Measurements from ENCODE around the gene TREML1. TPM values are rescaled to one million over a fixed set of nuclear protein-coding genes. Genes with fewer than 3 reads are reported as not detected.

TREML1 gene
- total and polyA plus RNA-seq, 12 donors = 0.28 to 4.7 (median 0.88) TPM; not detected in 2

DNA sequence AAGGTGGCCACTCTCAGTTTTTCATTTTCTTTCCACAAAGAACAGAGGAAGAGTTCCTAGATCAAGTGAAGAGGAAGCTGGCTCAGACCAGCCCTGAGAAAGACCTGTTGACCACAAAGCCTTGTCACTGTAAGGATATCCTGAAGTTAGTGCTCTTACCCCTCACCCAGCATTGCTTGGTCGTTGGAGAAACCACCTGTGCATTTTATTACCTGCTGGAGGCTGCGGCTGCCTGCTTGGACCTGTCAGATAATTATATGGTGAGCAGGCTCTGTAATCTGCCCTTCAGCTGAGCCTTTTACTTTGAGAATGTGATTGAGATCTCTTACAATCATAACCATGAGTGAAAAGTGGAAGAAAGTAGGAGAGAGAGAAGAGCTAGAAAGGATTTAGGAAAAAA, 21.9 kb downstream of the TREML1 start:
- WGBS, 4 donors = 57 to 69% (median 61%) methylated on average over 2 of the region's 2 CpGs
- Histone ChIP-seq H3K4me3 (no peak overlapping the region), H3K36me3 (replicated peaks in 1 of 2) (no peaks in the 10 kb centered on the region), H3K27me3 (no peaks in the 10 kb centered on the region), H3K27ac (no peak overlapping the region), H3K4me1 (replicated peaks in 1 of 2) (no peaks in the 10 kb centered on the region), H3K9me3 (replicated peaks in 1 of 3) (no peaks in the 10 kb centered on the region)
- TF ChIP-seq, protein P1, sequence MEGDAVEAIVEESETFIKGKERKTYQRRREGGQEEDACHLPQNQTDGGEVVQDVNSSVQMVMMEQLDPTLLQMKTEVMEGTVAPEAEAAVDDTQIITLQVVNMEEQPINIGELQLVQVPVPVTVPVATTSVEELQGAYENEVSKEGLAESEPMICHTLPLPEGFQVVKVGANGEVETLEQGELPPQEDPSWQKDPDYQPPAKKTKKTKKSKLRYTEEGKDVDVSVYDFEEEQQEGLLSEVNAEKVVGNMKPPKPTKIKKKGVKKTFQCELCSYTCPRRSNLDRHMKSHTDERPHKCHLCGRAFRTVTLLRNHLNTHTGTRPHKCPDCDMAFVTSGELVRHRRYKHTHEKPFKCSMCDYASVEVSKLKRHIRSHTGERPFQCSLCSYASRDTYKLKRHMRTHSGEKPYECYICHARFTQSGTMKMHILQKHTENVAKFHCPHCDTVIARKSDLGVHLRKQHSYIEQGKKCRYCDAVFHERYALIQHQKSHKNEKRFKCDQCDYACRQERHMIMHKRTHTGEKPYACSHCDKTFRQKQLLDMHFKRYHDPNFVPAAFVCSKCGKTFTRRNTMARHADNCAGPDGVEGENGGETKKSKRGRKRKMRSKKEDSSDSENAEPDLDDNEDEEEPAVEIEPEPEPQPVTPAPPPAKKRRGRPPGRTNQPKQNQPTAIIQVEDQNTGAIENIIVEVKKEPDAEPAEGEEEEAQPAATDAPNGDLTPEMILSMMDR (IDR thresholded peaks at IDR 0.05) = no peak
- no peak for TF ChIP-seq POLR2A (IDR thresholded peaks at IDR 0.05)
- DNase-seq = no peak
- intact Hi-C loops (cut with DNase I) = no loop called here

DNA sequence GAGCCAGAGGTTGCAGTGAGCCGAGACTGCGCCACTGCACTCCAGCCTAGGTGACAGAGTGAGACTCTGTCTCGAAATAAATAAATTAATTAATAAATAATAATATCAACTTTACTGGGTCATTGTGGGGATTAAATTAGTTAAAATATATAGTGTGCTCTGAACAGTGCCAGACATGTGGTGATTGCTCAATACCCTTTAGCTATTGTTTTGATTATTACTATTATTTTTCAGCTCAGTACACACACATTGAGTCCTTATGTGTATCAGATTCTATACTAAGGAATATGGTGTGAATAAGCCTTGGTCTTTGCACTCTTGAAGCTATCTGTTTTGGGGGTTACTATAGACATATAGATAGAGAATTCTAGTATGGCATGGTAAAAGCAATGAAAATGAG, 28.9 kb downstream of the TREML1 start:
- H3K9me3 ChIP-seq (replicated peaks in 1 of 3) = no peaks in the 10 kb centered on the region
- no peak for DNase-seq
- H3K4me1 ChIP-seq (replicated peaks in 1 of 2) = no peaks in the 10 kb centered on the region
- no peak overlapping the region for H3K27ac ChIP-seq
- H3K36me3 ChIP-seq (replicated peaks in 1 of 2) = no peaks in the 10 kb centered on the region
- no peak for TF ChIP-seq POLR2A (IDR thresholded peaks at IDR 0.05)
- WGBS, 4 donors = 93 to 98% (median 95%) methylated on average over 3 of the region's 3 CpGs
- intact Hi-C loops (cut with DNase I) = no loop called here
- H3K27me3 ChIP-seq = no peaks in the 10 kb centered on the region
- H3K4me3 ChIP-seq = no peak overlapping the region

DNA sequence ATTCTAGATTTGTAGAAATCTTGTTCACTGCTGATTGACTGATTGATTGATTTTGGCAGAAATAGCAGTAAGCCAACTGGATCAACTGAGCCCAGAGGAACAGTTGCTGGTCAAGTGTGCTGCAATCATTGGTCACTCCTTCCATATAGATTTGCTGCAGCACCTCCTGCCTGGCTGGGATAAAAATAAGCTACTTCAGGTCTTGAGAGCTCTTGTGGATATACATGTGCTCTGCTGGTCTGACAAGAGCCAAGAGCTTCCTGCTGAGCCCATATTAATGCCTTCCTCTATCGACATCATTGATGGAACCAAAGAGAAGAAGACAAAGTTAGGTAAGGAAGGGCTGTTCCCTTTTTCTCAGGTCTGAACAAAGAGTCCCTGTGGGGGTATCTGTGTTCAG, 31.2 kb downstream of the TREML1 start:
- 90 to 100% (median 95%) methylated on average over 1 of the region's 1 CpG for WGBS, 4 donors
- TF ChIP-seq, protein P1 (IDR thresholded peaks at IDR 0.05) = no peak
- TF ChIP-seq POLR2A (IDR thresholded peaks at IDR 0.05) = no peak
- H3K27ac ChIP-seq = no peak overlapping the region
- no peaks in the 10 kb centered on the region for H3K36me3 ChIP-seq (replicated peaks in 1 of 2)
- DNase-seq = no peak
- H3K4me3 ChIP-seq = no peak overlapping the region
- H3K9me3 ChIP-seq (replicated peaks in 1 of 3) = no peaks in the 10 kb centered on the region
- H3K27me3 ChIP-seq = no peaks in the 10 kb centered on the region
- H3K4me1 ChIP-seq (replicated peaks in 1 of 2) = no peaks in the 10 kb centered on the region
- intact Hi-C loops (cut with DNase I) = no loop called here

DNA sequence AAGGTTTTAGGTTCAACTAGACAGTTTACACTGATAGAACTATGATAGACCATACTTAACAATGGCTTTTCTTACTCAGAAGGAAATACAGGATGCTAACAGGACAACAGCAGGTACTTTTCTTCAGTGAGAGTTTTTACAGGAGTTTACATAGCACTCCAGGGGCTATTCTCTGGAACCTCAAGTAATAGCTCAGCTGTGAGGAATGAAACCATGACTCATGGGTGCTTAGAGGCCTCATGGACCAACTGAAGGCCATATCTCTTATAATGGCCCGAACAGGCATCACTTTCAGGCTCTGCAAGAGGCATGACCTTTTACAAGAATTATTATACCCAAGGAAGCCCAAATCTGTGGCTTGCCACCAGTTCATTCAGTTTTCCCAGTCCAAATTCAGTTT, 31.8 kb downstream of the TREML1 start:
- DNase-seq = no peak
- H3K9me3 ChIP-seq (replicated peaks in 1 of 3) = no peaks in the 10 kb centered on the region
- no peaks in the 10 kb centered on the region for H3K4me1 ChIP-seq (replicated peaks in 1 of 2)
- H3K27me3 ChIP-seq = no peaks in the 10 kb centered on the region
- WGBS, 4 donors = 27 to 67% (median 55%) methylated on average over 1 of the region's 1 CpG
- TF ChIP-seq POLR2A (IDR thresholded peaks at IDR 0.05) = no peak
- TF ChIP-seq, protein P1 (IDR thresholded peaks at IDR 0.05) = no peak
- H3K4me3 ChIP-seq = no peak overlapping the region
- intact Hi-C loops (cut with DNase I) = no loop called here
- H3K27ac ChIP-seq = no peak overlapping the region
- H3K36me3 ChIP-seq (replicated peaks in 1 of 2) = no peaks in the 10 kb centered on the region

DNA sequence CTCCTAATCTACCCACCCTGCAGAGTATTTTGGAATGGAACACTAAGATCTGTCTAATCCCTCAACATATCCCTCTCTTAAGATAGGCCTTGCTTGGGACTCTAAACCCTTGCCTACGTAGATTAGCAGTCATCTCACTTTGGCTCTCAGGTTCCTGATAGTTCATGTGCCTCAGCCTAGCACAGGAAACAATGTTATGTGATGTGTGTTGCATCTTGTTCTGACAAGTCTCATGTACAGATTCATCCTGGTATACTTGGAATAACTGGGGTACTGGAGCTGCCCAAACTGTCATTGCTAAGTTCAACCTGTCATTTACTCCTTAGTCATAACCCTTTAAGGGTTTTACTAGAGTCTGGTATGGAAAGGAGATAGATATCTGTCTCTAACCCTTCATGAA, 34.1 kb downstream of the TREML1 start:
- H3K27ac ChIP-seq = no peak overlapping the region
- no peaks in the 10 kb centered on the region for H3K4me1 ChIP-seq (replicated peaks in 1 of 2)
- H3K36me3 ChIP-seq (replicated peaks in 1 of 2) = no peaks in the 10 kb centered on the region
- TF ChIP-seq, protein P1 (IDR thresholded peaks at IDR 0.05) = no peak
- TF ChIP-seq POLR2A (IDR thresholded peaks at IDR 0.05) = no peak
- no peaks in the 10 kb centered on the region for H3K27me3 ChIP-seq
- no peak overlapping the region for H3K4me3 ChIP-seq
- no peaks in the 10 kb centered on the region for H3K9me3 ChIP-seq (replicated peaks in 1 of 3)
- 91 to 100% (median 98%) methylated on average over 1 of the region's 1 CpG for WGBS, 4 donors
- intact Hi-C loops (cut with DNase I) = no loop called here
- DNase-seq = no peak
